HG03378 (cell line): Measurements from ENCODE around the gene AARSD1.
"Not testable (repeated sequence)": the region's sequence is repeated elsewhere in the genome, so short reads cannot be mapped to it uniquely, and the experiment has no call there.

ENCODE experiments used
- ATAC-seq: cut with Tn5 transposase; IDR thresholded peaks from one replicate; pipeline ENCODE4 v1.9.1; 2021; ENCODE audit warnings: mild to moderate bottlenecking, moderate library complexity; ENCODE audit not compliant: unreplicated experiment

The AARSD1 gene

GRCh38 chr17:42980766-42981397 lies 16.6 kb upstream of the AARSD1 start:
- ATAC-seq = no peak

- ATAC-seq = no peak
These were observed 16.1 kb upstream of the AARSD1 start, which contains the start of gene RUNDC1 for GRCh38 chr17:42980274-42980765. RUNDC1 (plus strand) TSS chr17:42980565; CDS start chr17:42980577, 12 bp downstream.

GRCh38 chr17:42979511-42980273 lies 15.4 kb upstream of the AARSD1 start, which contains the start of gene PTGES3L:
PTGES3L (minus strand) TSS chr17:42980080; CDS start chr17:42980053, 27 bp downstream.
- no peak for ATAC-seq

GRCh38 chr17:42975701-42976100 lies 11.4 kb upstream of the AARSD1 start:
- not testable (repeated sequence) for ATAC-seq

- no peak for ATAC-seq
These were observed 11.0 kb upstream of the AARSD1 start for GRCh38 chr17:42975265-42975664.

- not testable (repeated sequence) for ATAC-seq
These were observed 9.1 kb upstream of the AARSD1 start for GRCh38 chr17:42973323-42973722.

GRCh38 chr17:42971589-42971988 lies 7.3 kb upstream of the AARSD1 start:
- no peak for ATAC-seq

- ATAC-seq = no peak
These were observed 4.8 kb upstream of the AARSD1 start for GRCh38 chr17:42969001-42969581.

GRCh38 chr17:42967925-42968324 lies 3.7 kb upstream of the AARSD1 start:
- ATAC-seq = no peak

- ATAC-seq = no peak
These were observed 10.6 kb downstream of the AARSD1 start for GRCh38 chr17:42953669-42954068.

- no peak for ATAC-seq
These were observed 14.0 kb downstream of the AARSD1 start for GRCh38 chr17:42950044-42950783.

- no peak for ATAC-seq
These were observed 17.4 kb downstream of the AARSD1 start for GRCh38 chr17:42946812-42947211.

- no peak for ATAC-seq
These were observed 20.0 kb downstream of the AARSD1 start for GRCh38 chr17:42944211-42944610.

- no peak for ATAC-seq
These were observed 26.3 kb downstream of the AARSD1 start for GRCh38 chr17:42937712-42938596.

- ATAC-seq = no peak
These were observed 34.8 kb downstream of the AARSD1 start for GRCh38 chr17:42929497-42929844.

- ATAC-seq = no peak
These were observed 35.3 kb downstream of the AARSD1 start for GRCh38 chr17:42928714-42929496.

GRCh38 chr17:42924891-42925290 lies 39.4 kb downstream of the AARSD1 start:
- ATAC-seq = no peak

- not testable (repeated sequence) for ATAC-seq
These were observed 40.8 kb downstream of the AARSD1 start for GRCh38 chr17:42923472-42923871.

GRCh38 chr17:42922294-42922693 lies 42.0 kb downstream of the AARSD1 start:
- no peak for ATAC-seq
